NCI-H2227 (cell line): ENCODE measurements around the gene VPREB1.
"Not testable (repeated sequence)": the region's sequence is repeated elsewhere in the genome, so short reads cannot be mapped to it uniquely, and the experiment has no call there.

Experiments used
- DNase-seq: peaks from one replicate; lab custom pipeline; 2025; ENCODE audit not compliant: unreplicated experiment; lab: John Stamatoyannopoulos, UW

Gene VPREB1

DNA sequence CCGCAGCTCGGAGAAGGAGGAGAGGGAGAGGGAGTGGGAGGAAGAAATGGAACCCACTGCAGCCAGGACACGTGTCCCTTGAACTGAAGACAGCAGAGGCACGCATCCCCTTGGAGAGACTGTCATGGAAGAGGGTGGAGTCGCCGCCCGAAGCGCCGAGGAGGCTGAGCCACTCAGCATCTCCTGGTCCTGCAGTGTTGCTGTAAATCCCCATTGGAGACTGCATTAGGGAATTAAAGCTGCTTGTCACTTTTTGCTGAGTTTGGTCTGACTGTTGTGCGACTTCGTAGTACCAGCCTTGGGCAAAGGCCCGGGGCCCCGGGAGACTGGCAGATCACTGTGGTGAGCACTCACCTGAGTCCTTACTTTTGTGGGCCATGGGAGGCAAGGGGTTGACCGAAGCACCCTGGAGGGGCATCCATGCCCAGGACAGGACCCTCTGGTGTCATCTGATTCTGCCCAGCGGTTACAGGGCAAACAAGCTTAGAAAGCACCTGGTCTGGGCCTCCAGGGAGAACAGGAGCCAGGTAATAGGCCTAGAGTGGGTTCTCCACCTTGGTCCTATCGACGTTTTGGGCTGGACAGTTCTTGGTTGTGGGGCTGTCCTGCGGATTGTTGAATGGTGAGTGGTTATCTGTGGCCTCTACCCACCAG lies 797 bp downstream of the VPREB1 start:
- no peak for DNase-seq

DNA sequence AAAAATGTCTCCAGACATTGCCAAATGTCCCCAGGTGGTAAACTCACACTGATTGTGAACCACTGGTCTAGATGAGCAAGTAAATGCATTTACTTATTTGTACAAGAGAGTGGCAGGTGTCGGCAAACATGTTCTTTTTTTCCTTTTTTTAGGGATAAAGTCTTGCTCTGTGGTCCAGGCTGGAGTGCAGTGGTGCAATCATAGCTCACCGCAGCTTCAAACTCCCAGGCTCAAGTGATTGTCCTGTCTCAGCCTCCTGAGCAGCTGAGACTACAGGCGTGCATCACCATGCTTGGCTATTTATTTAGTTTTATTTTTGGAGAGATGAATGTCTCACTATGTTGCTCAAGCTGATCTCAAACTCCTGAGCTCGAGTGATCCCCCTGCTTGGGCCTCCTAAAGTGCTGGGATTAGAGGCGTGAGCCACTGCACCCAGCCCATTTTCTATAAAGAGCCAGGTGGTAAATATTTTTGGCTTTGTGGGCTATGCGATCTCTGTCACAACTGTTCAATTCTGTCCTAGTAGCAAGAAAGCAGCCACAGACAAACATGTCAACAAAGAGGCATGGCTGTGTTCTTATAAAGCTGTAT lies 1.4 kb downstream of the VPREB1 start:
- DNase-seq: no peak

DNA sequence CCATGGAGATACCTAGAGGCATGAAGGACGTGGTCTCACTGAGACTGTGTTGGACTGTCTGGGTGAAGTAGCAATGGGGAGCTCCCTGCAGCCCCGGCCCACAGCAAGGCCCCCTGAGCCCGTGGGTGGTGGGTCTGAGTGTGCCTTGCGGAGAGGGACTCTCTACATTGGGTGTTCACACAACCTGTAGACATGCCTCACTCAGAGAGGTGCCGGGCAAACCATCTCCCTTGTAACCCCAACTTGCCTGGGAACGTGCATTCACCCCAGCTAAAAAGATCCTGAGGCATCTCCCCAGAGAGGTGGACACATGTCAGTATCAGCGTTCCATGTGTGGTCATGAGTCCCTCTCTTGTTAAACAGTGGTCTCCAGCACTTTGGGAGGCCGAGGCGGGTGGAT lies 2.1 kb downstream of the VPREB1 start:
- DNase-seq: no peak

DNA sequence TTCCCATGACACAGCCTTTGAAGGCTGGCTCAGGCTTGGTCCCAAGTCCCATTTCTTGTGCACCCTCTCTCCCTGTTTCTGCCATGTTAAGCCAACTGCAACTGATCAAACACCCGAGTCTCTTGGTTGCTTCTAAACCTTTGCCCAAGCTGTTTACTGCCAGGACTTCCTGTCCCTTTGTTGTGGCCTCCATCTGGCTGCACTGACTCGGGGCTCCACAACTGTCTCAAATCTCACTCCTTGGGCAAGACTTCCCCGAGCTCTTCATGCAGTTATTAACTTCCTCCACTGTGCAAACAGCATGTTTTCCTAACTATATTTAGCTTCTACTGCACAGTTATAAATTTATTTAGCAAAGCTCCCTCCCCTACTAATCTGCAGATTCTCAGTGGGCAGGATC lies 4.3 kb downstream of the VPREB1 start:
- no peak for DNase-seq

DNA sequence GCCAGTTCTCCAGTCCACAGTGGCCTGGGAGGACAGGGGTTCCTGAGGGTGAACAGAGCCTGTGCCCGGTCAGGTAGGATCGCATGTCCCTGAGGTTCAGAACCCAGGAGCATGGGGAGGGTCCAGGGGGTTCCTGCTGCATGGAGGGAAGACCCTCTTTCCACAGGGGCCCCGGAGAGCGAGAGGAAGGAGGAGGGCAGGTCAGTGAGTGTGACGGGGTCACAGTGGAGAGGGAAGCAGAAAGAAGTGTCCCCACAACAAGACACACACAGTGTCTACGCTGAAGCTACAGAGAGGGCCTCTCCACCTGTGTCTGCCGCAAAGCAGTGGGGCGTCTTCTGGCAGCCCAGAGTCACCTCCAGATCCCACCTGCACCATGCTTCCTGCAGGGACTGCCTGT lies 6.1 kb downstream of the VPREB1 start:
- DNase-seq: not testable (repeated sequence)

DNA sequence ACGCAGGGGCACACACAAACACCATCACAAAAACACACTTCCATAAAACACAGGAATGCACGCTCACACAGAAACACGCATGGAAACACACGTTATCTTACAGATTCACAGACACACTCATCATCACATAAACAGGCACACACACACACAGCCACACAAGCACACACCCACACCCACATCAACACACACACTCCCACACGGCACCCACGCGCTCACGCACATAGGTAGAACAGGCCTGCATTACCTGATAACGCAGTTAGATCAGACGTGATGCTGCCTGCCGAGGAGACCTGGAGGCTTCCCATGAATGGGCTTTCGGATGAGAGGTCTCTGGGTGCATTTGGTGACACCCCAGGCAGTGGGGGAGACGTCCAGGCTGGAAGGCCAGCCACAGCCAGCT lies 11.5 kb downstream of the VPREB1 start:
- DNase-seq: not testable (repeated sequence)

DNA sequence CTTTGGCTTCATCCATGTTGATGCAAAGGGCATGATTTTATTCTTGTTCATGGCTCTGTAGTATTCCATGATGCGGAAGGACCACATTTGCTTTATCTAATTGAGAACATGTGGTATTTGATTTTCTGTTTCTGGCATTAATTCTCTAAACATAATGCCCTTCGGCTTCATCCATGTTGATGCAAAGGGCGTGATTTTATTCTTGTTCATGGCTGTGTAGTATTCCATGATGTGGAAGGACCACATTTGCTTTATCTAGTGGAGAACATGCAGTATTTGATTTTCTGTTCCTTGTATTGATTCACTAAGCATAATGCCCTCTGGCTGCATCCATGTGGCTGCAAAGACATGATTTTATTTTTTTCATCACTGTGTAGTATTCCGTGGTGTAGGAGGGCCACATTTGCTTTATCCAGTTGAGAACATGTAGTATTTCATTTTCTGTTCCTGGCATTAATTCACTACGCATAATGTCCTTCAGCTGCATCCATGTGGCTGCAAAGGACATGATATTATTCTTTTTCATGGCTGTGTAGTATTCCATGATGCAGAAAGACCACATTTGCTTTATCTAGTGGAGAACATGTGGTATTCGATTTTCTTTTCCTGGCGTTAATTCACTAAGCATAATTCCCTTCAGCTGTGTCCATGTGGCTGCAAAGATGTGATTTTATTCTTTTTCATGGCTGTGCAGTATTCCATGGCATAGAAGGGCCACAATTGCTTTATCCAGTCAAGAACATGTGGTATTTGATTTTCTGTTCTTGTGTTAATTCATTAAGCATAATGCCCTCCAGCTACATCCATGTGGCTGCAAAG lies 14.2 kb downstream of the VPREB1 start:
- DNase-seq: not testable (repeated sequence)

DNA sequence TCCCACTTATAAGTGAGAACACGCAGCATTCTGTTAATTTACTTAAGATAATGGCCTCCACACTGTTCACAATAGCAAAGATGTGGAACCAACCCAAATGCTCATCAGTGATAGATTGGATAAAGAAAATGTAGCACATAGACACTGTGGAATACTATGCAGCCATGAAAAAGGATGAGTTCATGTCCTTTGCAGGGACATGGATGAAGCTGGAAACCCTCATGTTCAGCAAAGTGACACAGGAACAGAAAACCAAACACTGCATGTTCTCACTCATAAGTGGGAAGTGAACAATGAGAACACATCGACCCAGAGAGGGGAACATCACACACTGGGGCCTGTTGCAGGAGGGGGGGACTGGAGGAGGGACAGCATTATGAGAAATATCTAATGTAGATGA lies 15.6 kb downstream of the VPREB1 start:
- DNase-seq: not testable (repeated sequence)

DNA sequence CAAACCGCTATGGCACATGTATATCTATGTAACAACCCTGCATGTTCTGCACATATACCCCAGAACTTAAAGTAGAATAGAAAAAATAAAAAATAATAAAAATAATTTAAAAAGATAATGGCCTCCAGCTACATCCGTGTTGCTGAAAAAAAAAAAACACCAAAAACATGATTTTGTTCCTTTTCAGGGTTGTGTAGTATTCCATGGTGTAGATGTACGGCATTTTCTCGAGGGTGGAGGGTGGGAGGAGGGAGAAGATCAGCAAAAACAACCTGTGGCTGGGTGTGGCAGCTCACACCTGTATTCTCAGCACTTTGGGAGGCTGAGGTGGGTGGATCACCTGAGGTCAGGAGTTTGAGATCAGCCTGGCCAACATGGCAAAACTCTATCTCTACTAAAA lies 16.0 kb downstream of the VPREB1 start:
- not testable (repeated sequence) for DNase-seq

DNA sequence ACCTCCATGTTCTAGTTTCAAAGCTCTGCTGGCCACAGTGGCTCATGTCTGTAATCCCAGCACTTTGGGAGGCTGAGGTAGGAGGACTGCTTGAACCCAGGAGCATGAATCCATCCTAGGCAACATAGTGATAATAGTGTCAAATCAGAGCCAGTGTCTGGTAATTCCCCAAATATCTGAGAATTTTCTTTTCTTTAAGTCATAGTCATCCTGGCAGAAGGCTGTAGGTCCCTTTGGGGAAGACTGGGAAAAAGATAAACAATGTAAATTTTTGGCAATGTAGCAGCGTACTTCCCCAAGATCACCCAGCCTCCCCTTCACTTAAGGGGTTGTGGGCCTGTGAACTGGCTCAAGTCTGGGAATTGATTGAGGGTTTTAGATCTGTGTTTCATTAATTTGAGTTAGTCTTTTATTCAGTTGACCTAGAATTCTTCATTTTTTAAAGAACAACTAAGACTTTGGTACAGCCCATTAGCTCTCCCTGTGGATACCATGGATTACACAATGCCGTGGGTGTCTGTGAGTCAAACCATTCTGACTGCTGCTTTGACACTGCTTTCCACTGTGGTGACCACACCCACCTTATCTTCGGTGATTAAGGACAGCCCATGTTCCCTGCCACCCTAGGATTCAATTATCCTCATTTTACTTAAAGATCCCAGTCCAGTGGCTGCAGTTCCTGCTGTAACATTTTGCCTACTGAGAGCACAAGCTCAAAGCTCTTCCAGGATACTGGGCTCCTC lies 17.9 kb downstream of the VPREB1 start:
- not testable (repeated sequence) for DNase-seq

DNA sequence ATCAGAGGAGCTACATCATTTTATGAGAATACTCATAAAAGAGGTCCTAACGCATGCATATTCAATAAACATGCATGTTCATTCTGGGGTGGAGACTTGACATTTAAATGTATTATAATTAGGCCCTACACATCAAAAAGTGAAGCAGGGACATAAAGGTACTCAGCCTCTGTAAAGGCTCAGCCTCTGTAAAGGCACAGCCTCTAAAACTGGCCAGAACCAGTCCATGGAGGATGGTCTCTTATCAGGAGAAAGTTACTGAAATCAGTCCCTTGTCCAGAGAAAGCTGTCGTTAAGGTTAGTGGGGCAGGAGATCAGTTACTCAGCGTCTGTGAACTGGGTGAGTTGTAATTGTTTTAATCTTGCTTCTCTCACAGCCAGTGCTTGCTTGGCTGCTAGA lies 19.2 kb downstream of the VPREB1 start:
- DNase-seq: not testable (repeated sequence)

DNA sequence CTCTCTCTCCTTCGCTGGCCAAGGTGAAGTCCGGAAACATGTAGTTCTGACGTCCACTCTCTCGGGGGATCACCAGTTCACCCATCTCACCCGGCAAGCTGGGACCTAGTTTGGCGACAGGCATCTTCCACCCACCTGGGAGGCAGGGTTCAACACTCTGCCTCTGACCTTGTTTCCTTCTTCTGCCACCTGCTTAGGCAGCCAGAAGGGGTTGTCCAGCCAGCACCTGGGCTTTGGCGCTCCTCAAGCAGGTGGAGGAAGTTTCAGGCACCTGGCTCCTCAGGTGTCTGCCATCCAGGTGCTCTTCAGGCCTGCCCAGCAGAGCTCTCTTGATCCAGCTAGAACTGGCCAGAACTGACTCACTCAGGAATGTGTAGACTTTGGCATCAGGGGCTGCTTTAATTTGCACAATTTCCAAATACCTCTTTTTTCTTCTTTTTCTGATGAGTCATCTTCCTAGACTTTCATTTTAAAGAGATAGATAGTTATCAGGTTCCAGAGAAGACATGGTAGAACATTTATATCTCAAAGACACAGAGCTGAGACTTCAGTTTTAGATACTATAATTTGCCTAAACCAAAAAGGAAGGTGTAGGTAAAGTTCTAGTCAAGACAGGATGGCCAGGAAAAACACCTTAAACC lies 25.6 kb downstream of the VPREB1 start:
- DNase-seq: not testable (repeated sequence)

DNA sequence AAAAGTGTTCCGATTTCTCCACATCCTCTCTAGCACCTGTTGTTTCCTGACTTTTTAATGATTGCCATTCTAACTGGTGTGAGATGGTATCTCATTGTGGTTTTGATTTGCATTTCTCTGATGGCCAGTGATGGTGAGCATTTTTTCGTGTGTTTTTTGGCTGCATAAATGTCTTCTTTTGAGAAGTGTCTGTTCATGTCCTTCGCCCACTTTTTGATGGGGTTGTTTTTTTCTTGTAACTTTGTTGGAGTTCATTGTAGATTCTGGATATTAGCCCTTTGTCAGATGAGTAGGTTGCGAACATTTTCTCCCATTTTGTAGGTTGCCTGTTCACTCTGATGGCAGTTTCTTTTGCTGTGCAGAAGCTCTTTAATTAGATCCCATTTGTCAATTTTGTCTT lies 32.8 kb downstream of the VPREB1 start:
- DNase-seq: not testable (repeated sequence)

DNA sequence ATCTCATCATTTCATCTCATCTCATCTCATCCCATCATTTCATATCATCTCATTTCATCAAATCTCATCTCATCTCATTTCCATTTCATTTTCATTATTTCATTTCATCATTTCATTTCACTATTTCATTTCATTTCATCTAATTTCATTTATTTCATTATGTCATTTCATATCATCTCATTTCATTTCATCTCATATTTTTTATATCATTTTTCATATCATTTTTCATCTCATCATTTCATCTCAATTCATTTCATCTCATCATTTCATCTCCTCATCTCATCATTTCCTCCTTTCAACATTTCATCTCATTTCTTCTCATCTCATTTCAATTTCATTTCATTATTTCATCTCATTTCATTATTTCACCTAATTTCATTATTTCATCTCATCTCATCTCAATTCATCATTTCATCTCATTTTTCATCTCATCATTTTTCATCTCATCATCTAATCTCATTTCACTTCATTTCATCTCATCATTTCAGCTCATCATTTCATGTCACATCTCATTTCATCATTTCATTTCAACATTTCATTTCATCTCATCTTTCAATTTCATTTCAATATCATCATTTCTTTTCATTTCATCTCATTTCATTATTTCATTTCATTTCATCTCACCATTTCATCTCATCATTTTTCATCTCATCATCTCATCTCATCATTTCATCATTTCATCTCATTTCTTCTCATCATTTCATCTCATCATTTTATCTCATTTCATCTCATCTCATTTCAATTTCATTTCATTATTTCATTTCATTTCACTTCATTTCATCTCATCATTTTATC lies 40.6 kb downstream of the VPREB1 start:
- not testable (repeated sequence) for DNase-seq

DNA sequence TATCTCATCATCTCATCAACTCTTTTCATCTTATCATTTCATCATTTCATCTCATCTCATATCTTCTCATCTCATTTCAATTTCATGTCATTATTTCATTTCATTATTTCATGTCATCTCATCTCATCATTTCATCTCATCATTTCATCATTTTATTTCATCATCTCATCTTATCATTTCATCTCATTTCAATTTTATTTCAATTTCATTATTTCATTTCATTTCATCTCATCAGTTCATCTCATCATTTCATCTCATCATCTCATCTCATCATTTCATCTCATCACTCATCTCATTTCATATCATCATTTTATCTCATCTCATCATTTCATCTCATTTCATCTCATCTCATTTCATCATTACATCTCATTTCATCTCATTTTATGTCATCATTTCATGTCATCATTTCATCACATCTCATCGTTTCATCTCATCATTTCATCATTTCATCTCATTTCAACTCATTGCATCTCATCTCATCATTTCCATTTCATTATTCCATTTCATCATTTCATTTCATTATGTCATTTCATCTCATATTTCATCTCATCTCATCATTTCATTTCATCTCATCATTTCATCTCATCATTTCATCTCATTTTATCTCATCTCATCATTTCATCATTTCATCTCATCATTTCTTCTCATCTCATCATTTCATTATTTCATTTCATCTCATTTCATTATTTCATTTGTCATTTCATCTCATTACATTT lies 42.0 kb downstream of the VPREB1 start:
- DNase-seq: not testable (repeated sequence)

DNA sequence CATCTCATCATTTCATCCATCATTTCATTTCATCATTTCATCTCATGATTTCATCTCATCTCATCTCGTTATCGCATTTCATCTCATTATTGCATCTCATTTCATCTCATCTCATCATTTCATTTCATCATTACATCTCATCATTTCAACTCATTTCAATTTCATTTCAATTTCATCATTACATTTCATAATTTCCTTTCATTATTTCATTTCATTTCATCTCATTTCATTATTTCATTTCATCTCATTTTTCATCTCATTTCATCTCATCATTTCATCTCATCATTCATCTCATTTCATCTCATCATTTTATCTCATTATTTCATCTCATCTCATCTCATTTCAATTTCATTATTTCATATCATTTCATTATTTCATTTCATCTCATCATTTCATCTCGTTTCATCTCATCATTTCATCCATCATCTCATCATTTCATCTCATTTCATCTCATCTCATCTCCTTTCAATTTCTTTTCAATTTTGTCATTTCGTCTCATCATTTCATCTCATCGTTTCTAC lies 42.6 kb downstream of the VPREB1 start:
- DNase-seq: not testable (repeated sequence)

DNA sequence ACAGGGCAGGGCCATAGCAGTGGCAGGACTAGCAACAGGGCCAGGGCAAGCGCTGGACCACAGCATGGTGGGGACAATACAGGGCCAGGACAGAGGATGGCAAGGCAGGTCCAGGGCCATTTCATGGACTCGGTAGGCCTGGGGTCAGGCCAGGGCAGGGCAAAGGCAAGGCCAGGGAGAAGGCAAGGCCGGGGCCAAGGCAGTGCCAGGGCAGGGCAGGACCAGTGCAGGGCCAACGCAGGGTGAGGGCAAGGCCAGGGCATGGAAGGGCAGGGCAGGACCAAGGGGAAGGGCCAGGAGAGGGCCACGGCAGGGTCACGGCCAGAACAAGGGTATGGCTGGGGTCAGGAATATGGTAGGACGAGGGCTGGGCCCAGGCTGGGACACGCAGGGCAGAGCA lies 45.1 kb downstream of the VPREB1 start:
- DNase-seq: not testable (repeated sequence)

DNA sequence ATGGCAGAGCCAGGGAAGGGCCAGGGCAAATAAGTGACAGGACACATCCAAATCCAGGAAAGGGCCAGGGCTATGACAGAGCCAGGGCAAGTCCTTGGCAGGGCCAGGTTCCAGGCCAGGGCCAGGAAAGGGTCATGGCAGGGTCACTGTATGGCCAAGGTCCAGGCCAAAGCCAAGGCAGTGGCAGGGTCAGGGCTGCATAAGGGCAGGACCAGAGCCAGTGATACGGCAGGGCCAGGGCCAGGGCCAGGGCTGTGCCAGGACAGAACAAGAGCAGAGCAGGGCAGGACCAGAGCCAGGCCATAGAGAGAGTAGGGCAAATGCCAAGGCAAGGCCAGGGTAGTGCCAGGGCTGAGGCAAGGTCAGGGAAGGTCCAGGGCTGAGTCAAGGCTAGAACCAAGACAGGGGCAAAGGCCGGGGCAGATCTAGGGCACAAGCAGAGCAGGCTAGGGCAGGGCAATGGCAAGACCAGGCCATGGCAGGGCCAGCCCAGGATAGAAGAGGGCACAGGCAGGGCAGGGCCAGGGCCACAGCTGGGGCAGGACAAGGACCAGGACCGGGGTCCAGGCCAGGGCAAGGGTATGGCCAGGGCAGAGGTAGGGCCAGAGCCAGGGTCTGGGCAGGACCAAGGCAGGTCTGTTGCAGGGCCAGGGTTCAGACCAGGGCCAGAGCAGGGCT lies 46.7 kb downstream of the VPREB1 start:
- not testable (repeated sequence) for DNase-seq

DNA sequence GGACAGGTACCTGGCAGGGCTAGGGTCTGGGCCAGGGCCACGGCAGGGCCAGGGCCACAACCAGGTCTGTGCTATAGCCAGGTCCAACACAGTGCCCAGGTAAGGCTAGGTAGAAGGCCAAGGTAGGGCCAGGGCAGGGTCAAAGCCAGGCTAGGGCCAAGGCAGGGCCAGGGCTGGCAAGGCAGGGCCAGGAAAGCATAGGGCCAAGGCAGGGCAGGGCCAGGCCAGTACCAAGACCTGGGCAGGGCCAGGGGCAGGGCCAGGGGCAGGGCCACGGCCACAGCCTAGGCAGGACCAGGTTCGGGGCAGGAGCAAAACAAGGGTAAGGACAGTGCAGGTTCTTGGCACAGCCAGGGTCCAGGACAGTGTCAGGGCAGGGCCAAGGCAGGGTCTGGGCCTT lies 48.1 kb downstream of the VPREB1 start:
- not testable (repeated sequence) for DNase-seq
